ENCODE results near the gene PDE2A. TPM values are rescaled to one million over a fixed set of nuclear protein-coding genes. Genes with fewer than 3 reads are reported as not detected.

The PDE2A gene
- total and polyA plus RNA-seq, 10 of the 15 experiments (the other 5 are each of a cell fraction or from before 2014, with no cell fraction given): 0.06 to 0.15 (median 0.11) TPM; not detected in 6

DNA sequence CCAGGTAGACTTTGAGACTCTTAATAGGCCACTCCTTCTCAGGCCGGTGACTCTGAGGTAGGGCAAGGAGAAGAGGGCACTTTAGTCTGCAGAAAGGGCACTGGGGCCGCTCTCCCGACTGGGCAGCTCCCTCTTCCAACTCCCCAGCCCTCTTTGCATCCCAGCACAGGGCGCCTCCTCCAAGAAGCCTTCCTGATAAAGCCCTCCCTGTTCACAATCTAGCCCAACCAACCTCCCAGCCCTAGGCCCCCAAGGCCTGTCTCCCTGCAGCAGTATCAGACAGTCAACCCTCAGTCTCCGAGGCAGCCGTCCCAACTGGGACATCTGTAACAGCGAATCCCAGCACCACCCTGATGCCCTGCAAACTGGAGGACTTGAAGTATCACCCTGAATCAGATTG is 14.3 kb upstream of the PDE2A start (continued):
- TF ChIP-seq, protein P1, sequence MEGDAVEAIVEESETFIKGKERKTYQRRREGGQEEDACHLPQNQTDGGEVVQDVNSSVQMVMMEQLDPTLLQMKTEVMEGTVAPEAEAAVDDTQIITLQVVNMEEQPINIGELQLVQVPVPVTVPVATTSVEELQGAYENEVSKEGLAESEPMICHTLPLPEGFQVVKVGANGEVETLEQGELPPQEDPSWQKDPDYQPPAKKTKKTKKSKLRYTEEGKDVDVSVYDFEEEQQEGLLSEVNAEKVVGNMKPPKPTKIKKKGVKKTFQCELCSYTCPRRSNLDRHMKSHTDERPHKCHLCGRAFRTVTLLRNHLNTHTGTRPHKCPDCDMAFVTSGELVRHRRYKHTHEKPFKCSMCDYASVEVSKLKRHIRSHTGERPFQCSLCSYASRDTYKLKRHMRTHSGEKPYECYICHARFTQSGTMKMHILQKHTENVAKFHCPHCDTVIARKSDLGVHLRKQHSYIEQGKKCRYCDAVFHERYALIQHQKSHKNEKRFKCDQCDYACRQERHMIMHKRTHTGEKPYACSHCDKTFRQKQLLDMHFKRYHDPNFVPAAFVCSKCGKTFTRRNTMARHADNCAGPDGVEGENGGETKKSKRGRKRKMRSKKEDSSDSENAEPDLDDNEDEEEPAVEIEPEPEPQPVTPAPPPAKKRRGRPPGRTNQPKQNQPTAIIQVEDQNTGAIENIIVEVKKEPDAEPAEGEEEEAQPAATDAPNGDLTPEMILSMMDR (IDR thresholded peaks at IDR 0.05 in 2 of 3, conservative IDR thresholded peaks at IDR 0.05 in 1 of 3; ENCODE audit: control insufficient read depth in 2 of 3, extremely low read depth in 1 of 3, insufficient read depth in 1 of 3, low read depth in 3 of 3, low read length in 3 of 3): no peak
- TF ChIP-seq HDAC2 (IDR thresholded peaks at IDR 0.05) (no peak), CBX5 (IDR thresholded peaks at IDR 0.05; ENCODE audit: low read depth) (no peak), SMARCA5 (IDR thresholded peaks at IDR 0.05) (no peak)
- TF ChIP-seq, protein P2, sequence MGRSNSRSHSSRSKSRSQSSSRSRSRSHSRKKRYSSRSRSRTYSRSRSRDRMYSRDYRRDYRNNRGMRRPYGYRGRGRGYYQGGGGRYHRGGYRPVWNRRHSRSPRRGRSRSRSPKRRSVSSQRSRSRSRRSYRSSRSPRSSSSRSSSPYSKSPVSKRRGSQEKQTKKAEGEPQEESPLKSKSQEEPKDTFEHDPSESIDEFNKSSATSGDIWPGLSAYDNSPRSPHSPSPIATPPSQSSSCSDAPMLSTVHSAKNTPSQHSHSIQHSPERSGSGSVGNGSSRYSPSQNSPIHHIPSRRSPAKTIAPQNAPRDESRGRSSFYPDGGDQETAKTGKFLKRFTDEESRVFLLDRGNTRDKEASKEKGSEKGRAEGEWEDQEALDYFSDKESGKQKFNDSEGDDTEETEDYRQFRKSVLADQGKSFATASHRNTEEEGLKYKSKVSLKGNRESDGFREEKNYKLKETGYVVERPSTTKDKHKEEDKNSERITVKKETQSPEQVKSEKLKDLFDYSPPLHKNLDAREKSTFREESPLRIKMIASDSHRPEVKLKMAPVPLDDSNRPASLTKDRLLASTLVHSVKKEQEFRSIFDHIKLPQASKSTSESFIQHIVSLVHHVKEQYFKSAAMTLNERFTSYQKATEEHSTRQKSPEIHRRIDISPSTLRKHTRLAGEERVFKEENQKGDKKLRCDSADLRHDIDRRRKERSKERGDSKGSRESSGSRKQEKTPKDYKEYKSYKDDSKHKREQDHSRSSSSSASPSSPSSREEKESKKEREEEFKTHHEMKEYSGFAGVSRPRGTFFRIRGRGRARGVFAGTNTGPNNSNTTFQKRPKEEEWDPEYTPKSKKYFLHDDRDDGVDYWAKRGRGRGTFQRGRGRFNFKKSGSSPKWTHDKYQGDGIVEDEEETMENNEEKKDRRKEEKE (IDR thresholded peaks at IDR 0.05): no peak
- TF ChIP-seq, protein P3, sequence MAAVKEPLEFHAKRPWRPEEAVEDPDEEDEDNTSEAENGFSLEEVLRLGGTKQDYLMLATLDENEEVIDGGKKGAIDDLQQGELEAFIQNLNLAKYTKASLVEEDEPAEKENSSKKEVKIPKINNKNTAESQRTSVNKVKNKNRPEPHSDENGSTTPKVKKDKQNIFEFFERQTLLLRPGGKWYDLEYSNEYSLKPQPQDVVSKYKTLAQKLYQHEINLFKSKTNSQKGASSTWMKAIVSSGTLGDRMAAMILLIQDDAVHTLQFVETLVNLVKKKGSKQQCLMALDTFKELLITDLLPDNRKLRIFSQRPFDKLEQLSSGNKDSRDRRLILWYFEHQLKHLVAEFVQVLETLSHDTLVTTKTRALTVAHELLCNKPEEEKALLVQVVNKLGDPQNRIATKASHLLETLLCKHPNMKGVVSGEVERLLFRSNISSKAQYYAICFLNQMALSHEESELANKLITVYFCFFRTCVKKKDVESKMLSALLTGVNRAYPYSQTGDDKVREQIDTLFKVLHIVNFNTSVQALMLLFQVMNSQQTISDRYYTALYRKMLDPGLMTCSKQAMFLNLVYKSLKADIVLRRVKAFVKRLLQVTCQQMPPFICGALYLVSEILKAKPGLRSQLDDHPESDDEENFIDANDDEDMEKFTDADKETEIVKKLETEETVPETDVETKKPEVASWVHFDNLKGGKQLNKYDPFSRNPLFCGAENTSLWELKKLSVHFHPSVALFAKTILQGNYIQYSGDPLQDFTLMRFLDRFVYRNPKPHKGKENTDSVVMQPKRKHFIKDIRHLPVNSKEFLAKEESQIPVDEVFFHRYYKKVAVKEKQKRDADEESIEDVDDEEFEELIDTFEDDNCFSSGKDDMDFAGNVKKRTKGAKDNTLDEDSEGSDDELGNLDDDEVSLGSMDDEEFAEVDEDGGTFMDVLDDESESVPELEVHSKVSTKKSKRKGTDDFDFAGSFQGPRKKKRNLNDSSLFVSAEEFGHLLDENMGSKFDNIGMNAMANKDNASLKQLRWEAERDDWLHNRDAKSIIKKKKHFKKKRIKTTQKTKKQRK (IDR thresholded peaks at IDR 0.05; ENCODE audit: low read depth, low read length): no peak
